ENCODE measurements around the gene TNIP1.

- TF ChIP-seq EZH2 (IDR thresholded peaks at IDR 0.05; ENCODE audit: borderline replicate concordance) (no peak), CTCF (IDR thresholded peaks at IDR 0.05; ENCODE audit: poor library complexity) (no peak)
Observed at GRCh38 chr5:151096001-151096373, 15.2 kb upstream of the TNIP1 start.
